ENCODE results near the gene MAP7.

MAP7 gene

DNA sequence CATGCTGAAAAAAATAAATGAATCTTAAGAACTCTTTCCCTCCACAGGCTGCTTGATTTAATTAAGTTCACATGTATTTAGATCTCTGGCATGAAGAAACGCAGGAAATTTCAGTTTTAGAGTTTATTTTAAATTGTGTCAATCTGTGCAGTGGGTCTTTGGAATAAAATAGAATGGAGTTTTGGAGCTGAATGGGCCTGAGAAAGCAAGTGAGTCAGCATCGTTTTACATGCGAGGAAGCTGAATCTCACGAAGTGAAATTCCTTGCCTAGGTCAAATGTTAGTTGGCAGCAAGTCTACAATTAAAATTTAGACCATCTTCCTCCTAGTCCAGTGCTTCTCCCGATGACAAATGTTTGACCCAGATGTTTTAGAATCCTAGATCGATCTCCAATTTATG, 22.4 kb downstream of the MAP7 start:
- WGBS, 2 donors (ENCODE audit: extremely low coverage in 2 of 2, insufficient read length in 2 of 2, insufficient replicate concordance in 1 of 2) = no CpG with 5 or more reads among the region's 6 CpGs

DNA sequence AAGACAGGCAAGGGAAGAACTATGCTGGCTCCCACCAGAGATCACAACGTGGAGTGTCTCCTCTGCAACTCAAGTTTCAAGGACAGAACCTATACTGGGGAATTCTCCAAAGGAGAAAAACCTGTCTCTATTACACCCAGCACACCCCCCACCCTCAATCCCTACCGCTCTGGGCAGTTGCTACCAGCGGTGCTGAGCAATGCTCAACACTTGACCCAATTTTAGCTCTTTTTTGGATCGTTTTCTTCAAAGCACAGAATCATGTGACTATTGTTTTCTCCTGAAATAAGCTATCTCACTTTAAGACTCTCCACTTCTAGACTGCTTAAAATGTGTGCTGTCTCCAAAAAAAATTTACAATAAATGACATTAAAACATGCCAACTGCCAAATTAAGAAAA, 23.3 kb downstream of the MAP7 start:
- H3K14ac ChIP-seq (ENCODE audit: low read length) = no peak overlapping the region
- no peak overlapping the region for H2BK5ac ChIP-seq (ENCODE audit: low read length)
- H3K23ac ChIP-seq (ENCODE audit: low read depth, low read length, poor library complexity) = no peak overlapping the region
- no peaks in the 10 kb centered on the region for H3K79me1 ChIP-seq (ENCODE audit: low read depth, low read length)
- no peak overlapping the region for H2BK15ac ChIP-seq (ENCODE audit: low read length)
- DNase-seq (ENCODE audit: low spot score) = no peak
- peaks cover 9 to 20% of the 10 kb centered on the region in 2 donors for H3K4me1 ChIP-seq (ENCODE audit: control insufficient read depth in 2 of 2, insufficient read depth in 1 of 2, low read depth in 1 of 2, low read length in 2 of 2)
- no peak overlapping the region for H3K4me2 ChIP-seq (ENCODE audit: insufficient read depth, low read length, poor library complexity, severe bottlenecking)
- no peaks in the 10 kb centered on the region for H3K27me3 ChIP-seq (ENCODE audit: control insufficient read depth in 3 of 3, insufficient read depth in 3 of 3, low read depth in 1 of 3, low read length in 3 of 3)
- H2AK5ac ChIP-seq (ENCODE audit: low read depth, low read length) = no peak overlapping the region
- no peaks in the 10 kb centered on the region for H3K9me3 ChIP-seq (replicated peaks in 1 of 2; ENCODE audit: control insufficient read depth in 2 of 2, insufficient read depth in 1 of 2, low read depth in 1 of 2, low read length in 2 of 2)
- H3K18ac ChIP-seq (ENCODE audit: low read length) = no peak overlapping the region
- H3K4me3 ChIP-seq (ENCODE audit: low read length in 2 of 2) = peak overlapping the region in 1 of 2 donors; percentile 14
- no peak overlapping the region for H2BK12ac ChIP-seq (ENCODE audit: low read length)
- peak overlapping the region; percentile 82 for H2AFZ ChIP-seq (ENCODE audit: low read length)
- no peak overlapping the region for H2BK120ac ChIP-seq (ENCODE audit: low read depth, low read length)
- no peak overlapping the region for H4K8ac ChIP-seq (ENCODE audit: low read depth, low read length)
- H3K27ac ChIP-seq (replicated peaks; ENCODE audit: low read length) = no peak overlapping the region
- no CpG with 5 or more reads among the region's 4 CpGs for whole genome bisulfite sequencing, 2 donors (ENCODE audit: extremely low coverage in 2 of 2, insufficient read length in 2 of 2, insufficient replicate concordance in 1 of 2)
- H3K36me3 ChIP-seq (replicated peaks in 1 of 2; ENCODE audit: control insufficient read depth in 2 of 2, insufficient read depth in 2 of 2, low read length in 2 of 2) = no peaks in the 10 kb centered on the region
- H3K9ac ChIP-seq (ENCODE audit: low read depth, low read length, poor library complexity) = no peak overlapping the region
- H3K4ac ChIP-seq (ENCODE audit: low read length) = no peak overlapping the region
- H4K91ac ChIP-seq (ENCODE audit: low read depth, low read length, poor library complexity) = no peak overlapping the region

More for the DNA sequence above, 22.4 kb downstream of the MAP7 start:
- Histone ChIP-seq H2AK5ac (ENCODE audit: low read depth, low read length) (no peak overlapping the region), H4K8ac (ENCODE audit: low read depth, low read length) (no peak overlapping the region), H3K4ac (ENCODE audit: low read length) (no peak overlapping the region), H3K14ac (ENCODE audit: low read length) (no peak overlapping the region), H2BK12ac (ENCODE audit: low read length) (no peak overlapping the region), H3K9ac (ENCODE audit: low read depth, low read length, poor library complexity) (no peak overlapping the region), H4K91ac (ENCODE audit: low read depth, low read length, poor library complexity) (no peak overlapping the region), H3K27ac (replicated peaks; ENCODE audit: low read length) (no peak overlapping the region), H3K36me3 (replicated peaks in 1 of 2; ENCODE audit: control insufficient read depth in 2 of 2, insufficient read depth in 2 of 2, low read length in 2 of 2) (no peaks in the 10 kb centered on the region), H2AFZ (ENCODE audit: low read length) (no peak overlapping the region), H3K4me1 (ENCODE audit: control insufficient read depth in 2 of 2, insufficient read depth in 1 of 2, low read depth in 1 of 2, low read length in 2 of 2) (peaks cover 9 to 20% of the 10 kb centered on the region in 2 donors), H3K18ac (ENCODE audit: low read length) (no peak overlapping the region), H2BK15ac (ENCODE audit: low read length) (no peak overlapping the region), H3K4me2 (ENCODE audit: insufficient read depth, low read length, poor library complexity, severe bottlenecking) (no peak overlapping the region), H3K27me3 (ENCODE audit: control insufficient read depth in 3 of 3, insufficient read depth in 3 of 3, low read depth in 1 of 3, low read length in 3 of 3) (no peaks in the 10 kb centered on the region), H3K23ac (ENCODE audit: low read depth, low read length, poor library complexity) (no peak overlapping the region), H3K79me1 (ENCODE audit: low read depth, low read length) (no peaks in the 10 kb centered on the region), H2BK120ac (ENCODE audit: low read depth, low read length) (no peak overlapping the region), H3K9me3 (replicated peaks in 1 of 2; ENCODE audit: control insufficient read depth in 2 of 2, insufficient read depth in 1 of 2, low read depth in 1 of 2, low read length in 2 of 2) (no peaks in the 10 kb centered on the region), H3K4me3 (ENCODE audit: low read length in 2 of 2) (no peak overlapping the region), H2BK5ac (ENCODE audit: low read length) (no peak overlapping the region)
- no peak for DNase-seq (ENCODE audit: low spot score)

DNA sequence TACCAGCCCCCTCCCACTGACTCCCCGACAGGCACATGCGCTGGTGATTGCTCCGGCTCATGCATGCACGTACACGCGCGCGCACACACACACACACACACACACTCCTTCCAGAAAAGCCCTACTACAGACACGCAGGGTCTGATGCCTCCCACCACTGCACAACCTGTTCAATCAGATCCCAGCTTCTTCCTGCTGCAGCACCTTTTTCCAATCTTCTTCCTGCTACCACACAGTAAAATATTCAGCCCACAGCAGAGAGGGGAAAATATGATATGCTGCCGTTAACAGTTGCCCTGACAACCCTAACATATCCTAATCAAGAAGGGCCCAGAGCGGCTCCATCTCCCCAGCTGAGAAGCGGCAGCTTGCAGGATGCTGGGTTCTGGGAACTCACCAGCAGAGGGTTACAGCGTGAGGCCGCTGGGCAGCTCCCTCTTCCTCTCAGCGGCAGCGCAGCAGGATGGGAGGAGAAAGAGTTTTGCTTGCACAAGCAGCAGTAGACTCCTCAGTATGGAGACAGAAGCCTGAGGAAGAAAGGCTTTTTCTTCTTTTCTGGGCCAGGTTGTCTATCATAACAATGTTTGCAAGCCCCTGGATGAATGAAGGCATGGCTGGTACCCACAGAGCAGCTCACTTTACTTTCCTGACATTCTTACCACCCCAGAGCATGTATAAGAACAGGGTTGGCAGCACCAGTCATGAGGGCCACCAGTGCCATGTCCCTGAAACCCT, 23.9 kb downstream of the MAP7 start:
- no CpG with 5 or more reads among the region's 16 CpGs for WGBS, 2 donors (ENCODE audit: extremely low coverage in 2 of 2, insufficient read length in 2 of 2, insufficient replicate concordance in 1 of 2)

DNA sequence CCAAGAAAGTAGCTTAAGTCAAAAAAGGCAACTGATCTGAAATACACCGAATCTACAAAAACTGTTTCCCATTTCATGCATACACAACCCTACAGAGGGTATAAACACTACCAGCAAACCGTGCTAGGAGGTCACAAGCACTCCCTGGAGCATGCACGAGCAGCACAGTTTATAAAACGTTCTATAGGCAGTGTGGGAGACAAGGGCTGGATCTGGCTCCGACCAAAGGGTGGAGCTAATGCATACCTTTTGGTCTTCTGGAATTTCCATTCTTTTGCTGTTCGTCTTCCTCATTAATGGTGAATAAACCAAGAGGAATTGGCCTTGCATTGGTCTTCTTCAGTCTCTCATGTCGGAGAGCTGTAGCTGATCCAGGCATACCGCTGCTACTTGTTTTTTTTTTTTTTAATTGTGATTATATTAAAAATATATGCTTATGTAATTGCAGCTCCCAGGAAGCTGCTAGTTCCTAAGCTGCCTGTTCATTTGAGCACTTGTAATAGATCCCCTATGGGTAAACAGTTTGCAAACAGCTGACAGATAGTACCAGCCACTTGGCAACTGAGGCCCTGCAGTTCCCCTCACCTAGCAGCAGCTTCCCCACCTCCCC, 24.5 kb downstream of the MAP7 start:
- Histone ChIP-seq H4K8ac (ENCODE audit: low read depth, low read length) (no peak overlapping the region), H3K36me3 (replicated peaks in 1 of 2; ENCODE audit: control insufficient read depth in 2 of 2, insufficient read depth in 2 of 2, low read length in 2 of 2) (no peaks in the 10 kb centered on the region), H2BK5ac (ENCODE audit: low read length) (no peak overlapping the region), H3K27ac (replicated peaks; ENCODE audit: low read length) (no peak overlapping the region), H3K79me1 (ENCODE audit: low read depth, low read length) (no peaks in the 10 kb centered on the region), H4K91ac (ENCODE audit: low read depth, low read length, poor library complexity) (no peak overlapping the region), H3K27me3 (ENCODE audit: control insufficient read depth in 3 of 3, insufficient read depth in 3 of 3, low read depth in 1 of 3, low read length in 3 of 3) (no peaks in the 10 kb centered on the region), H3K4me1 (ENCODE audit: control insufficient read depth in 2 of 2, insufficient read depth in 1 of 2, low read depth in 1 of 2, low read length in 2 of 2) (peaks cover 9 to 20% of the 10 kb centered on the region in 2 donors), H3K4me2 (ENCODE audit: insufficient read depth, low read length, poor library complexity, severe bottlenecking) (no peak overlapping the region), H3K4ac (ENCODE audit: low read length) (no peak overlapping the region), H2AK5ac (ENCODE audit: low read depth, low read length) (no peak overlapping the region), H2BK120ac (ENCODE audit: low read depth, low read length) (no peak overlapping the region), H3K23ac (ENCODE audit: low read depth, low read length, poor library complexity) (no peak overlapping the region), H3K14ac (ENCODE audit: low read length) (no peak overlapping the region), H3K9ac (ENCODE audit: low read depth, low read length, poor library complexity) (no peak overlapping the region), H2BK12ac (ENCODE audit: low read length) (no peak overlapping the region), H2AFZ (ENCODE audit: low read length) (peak overlapping the region; percentile 82), H3K4me3 (ENCODE audit: low read length in 2 of 2) (peak overlapping the region in 1 of 2 donors; percentile 14), H3K9me3 (replicated peaks in 1 of 2; ENCODE audit: control insufficient read depth in 2 of 2, insufficient read depth in 1 of 2, low read depth in 1 of 2, low read length in 2 of 2) (no peaks in the 10 kb centered on the region), H2BK15ac (ENCODE audit: low read length) (no peak overlapping the region), H3K18ac (ENCODE audit: low read length) (peak overlapping the region; percentile 45)
- no CpG with 5 or more reads among the region's 8 CpGs for WGBS, 2 donors (ENCODE audit: extremely low coverage in 2 of 2, insufficient read length in 2 of 2, insufficient replicate concordance in 1 of 2)
- no peak for DNase-seq (ENCODE audit: low spot score)

More for the DNA sequence above, 23.9 kb downstream of the MAP7 start:
- DNase-seq (ENCODE audit: low spot score) = peak; percentile 46
- no peaks in the 10 kb centered on the region for H3K36me3 ChIP-seq (replicated peaks in 1 of 2; ENCODE audit: control insufficient read depth in 2 of 2, insufficient read depth in 2 of 2, low read length in 2 of 2)
- no peak overlapping the region for H3K27ac ChIP-seq (replicated peaks; ENCODE audit: low read length)
- H3K4ac ChIP-seq (ENCODE audit: low read length) = no peak overlapping the region
- no peak overlapping the region for H4K8ac ChIP-seq (ENCODE audit: low read depth, low read length)
- H2AFZ ChIP-seq (ENCODE audit: low read length) = peak overlapping the region; percentile 82
- H2BK12ac ChIP-seq (ENCODE audit: low read length) = no peak overlapping the region
- H3K23ac ChIP-seq (ENCODE audit: low read depth, low read length, poor library complexity) = no peak overlapping the region
- no peaks in the 10 kb centered on the region for H3K79me1 ChIP-seq (ENCODE audit: low read depth, low read length)
- no peak overlapping the region for H3K14ac ChIP-seq (ENCODE audit: low read length)
- no peak overlapping the region for H2AK5ac ChIP-seq (ENCODE audit: low read depth, low read length)
- no peaks in the 10 kb centered on the region for H3K9me3 ChIP-seq (replicated peaks in 1 of 2; ENCODE audit: control insufficient read depth in 2 of 2, insufficient read depth in 1 of 2, low read depth in 1 of 2, low read length in 2 of 2)
- H3K4me1 ChIP-seq (ENCODE audit: control insufficient read depth in 2 of 2, insufficient read depth in 1 of 2, low read depth in 1 of 2, low read length in 2 of 2) = peaks cover 9 to 20% of the 10 kb centered on the region in 2 donors
- H4K91ac ChIP-seq (ENCODE audit: low read depth, low read length, poor library complexity) = no peak overlapping the region
- no peak overlapping the region for H3K4me2 ChIP-seq (ENCODE audit: insufficient read depth, low read length, poor library complexity, severe bottlenecking)
- no peak overlapping the region for H2BK15ac ChIP-seq (ENCODE audit: low read length)
- no peaks in the 10 kb centered on the region for H3K27me3 ChIP-seq (ENCODE audit: control insufficient read depth in 3 of 3, insufficient read depth in 3 of 3, low read depth in 1 of 3, low read length in 3 of 3)
- peak overlapping the region; percentile 45 for H3K18ac ChIP-seq (ENCODE audit: low read length)
- no peak overlapping the region for H3K9ac ChIP-seq (ENCODE audit: low read depth, low read length, poor library complexity)
- no peak overlapping the region for H2BK5ac ChIP-seq (ENCODE audit: low read length)
- H2BK120ac ChIP-seq (ENCODE audit: low read depth, low read length) = no peak overlapping the region
- peak overlapping the region in 1 of 2 donors; percentile 14 for H3K4me3 ChIP-seq (ENCODE audit: low read length in 2 of 2)
